ENCODE data around the gene CYB5R3. TPM values are rescaled to one million over a fixed set of nuclear protein-coding genes. Genes with fewer than 3 reads are reported as not detected.

The CYB5R3 gene
- total RNA-seq, 1 donor from 2014 or later = 125 TPM

DNA sequence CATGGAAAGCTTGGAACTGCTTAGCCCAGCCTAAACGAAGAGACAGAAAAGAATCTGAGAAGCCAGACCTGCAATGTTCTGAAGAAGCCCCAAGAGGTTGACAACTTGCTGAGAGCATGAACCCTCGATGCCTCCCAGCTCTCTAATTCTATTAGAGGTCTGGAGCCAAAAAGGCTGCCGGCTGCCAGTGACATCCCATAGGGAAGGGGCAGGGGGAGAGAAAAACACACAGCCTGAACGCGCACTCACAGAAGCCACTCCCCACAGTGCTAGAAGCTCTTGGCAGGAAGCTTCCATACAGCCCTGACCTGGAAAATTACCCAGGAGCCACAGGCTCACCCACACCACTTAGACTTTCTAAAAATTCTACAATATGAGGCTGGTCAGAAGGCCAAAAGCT is 52.9 kb downstream of the CYB5R3 start:
- Mint-ChIP-seq H3K4me3 (ENCODE audit: unreplicated experiment) (no peak overlapping the region), H3K27me3 (ENCODE audit: unreplicated experiment) (no peaks in the 10 kb centered on the region), H3K27ac (ENCODE audit: unreplicated experiment) (no peak overlapping the region), H3K36me3 (ENCODE audit: low read depth, unreplicated experiment) (peaks cover 38% of the 10 kb centered on the region), H3K4me1 (ENCODE audit: unreplicated experiment) (no peaks in the 10 kb centered on the region), H3K9me3 (ENCODE audit: unreplicated experiment) (no peaks in the 10 kb centered on the region)
- DNase-seq (ENCODE audit: low spot score) = no peak
- TF ChIP-seq CTCF (IDR thresholded peaks at IDR 0.05; ENCODE audit: unreplicated experiment) = no peak

DNA sequence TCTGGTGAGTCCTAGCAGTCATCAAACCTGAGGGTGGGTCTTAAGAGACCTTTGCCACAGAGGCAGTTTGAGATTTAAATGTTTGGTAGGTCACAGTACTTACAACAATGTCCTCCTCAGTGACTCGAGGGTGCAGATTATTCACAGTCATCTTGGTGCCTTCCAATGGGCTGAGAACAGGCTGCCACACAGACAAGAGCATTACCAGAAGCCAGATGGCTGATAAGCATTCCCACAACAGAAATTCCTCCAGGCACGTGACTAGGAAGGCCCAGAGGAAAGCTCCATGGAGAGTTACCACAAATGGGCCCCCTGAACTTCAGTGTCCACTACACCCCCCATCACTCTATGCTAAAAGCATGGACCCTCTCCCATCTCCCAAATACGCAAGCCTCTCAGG is 53.8 kb downstream of the CYB5R3 start:
- peaks cover 38% of the 10 kb centered on the region for H3K36me3 Mint-ChIP-seq (ENCODE audit: low read depth, unreplicated experiment)
- no peak overlapping the region for H3K27ac Mint-ChIP-seq (ENCODE audit: unreplicated experiment)
- no peaks in the 10 kb centered on the region for H3K9me3 Mint-ChIP-seq (ENCODE audit: unreplicated experiment)
- peak overlapping the region; percentile 47 for H3K4me3 Mint-ChIP-seq (ENCODE audit: unreplicated experiment)
- TF ChIP-seq CTCF (IDR thresholded peaks at IDR 0.05; ENCODE audit: unreplicated experiment) = no peak
- H3K4me1 Mint-ChIP-seq (ENCODE audit: unreplicated experiment) = no peaks in the 10 kb centered on the region
- DNase-seq (ENCODE audit: low spot score) = no peak
- H3K27me3 Mint-ChIP-seq (ENCODE audit: unreplicated experiment) = no peaks in the 10 kb centered on the region

GRCh38 chr22:42591987-42592386 is 57.2 kb downstream of the CYB5R3 start:
- no peak for DNase-seq (ENCODE audit: low spot score)
- no peaks in the 10 kb centered on the region for H3K9me3 Mint-ChIP-seq (ENCODE audit: unreplicated experiment)
- no peak for TF ChIP-seq CTCF (IDR thresholded peaks at IDR 0.05; ENCODE audit: unreplicated experiment)
- H3K27me3 Mint-ChIP-seq (ENCODE audit: unreplicated experiment) = no peaks in the 10 kb centered on the region
- H3K27ac Mint-ChIP-seq (ENCODE audit: unreplicated experiment) = no peak overlapping the region
- H3K4me3 Mint-ChIP-seq (ENCODE audit: unreplicated experiment) = no peak overlapping the region
- H3K4me1 Mint-ChIP-seq (ENCODE audit: unreplicated experiment) = no peaks in the 10 kb centered on the region
- H3K36me3 Mint-ChIP-seq (ENCODE audit: low read depth, unreplicated experiment) = peaks cover 24% of the 10 kb centered on the region

- no peak overlapping the region for H3K4me3 Mint-ChIP-seq (ENCODE audit: unreplicated experiment)
- H3K27me3 Mint-ChIP-seq (ENCODE audit: unreplicated experiment) = peaks cover 4% of the 10 kb centered on the region
- DNase-seq (ENCODE audit: low spot score) = no peak
- peaks cover 25% of the 10 kb centered on the region for H3K36me3 Mint-ChIP-seq (ENCODE audit: low read depth, unreplicated experiment)
- no peak for TF ChIP-seq CTCF (IDR thresholded peaks at IDR 0.05; ENCODE audit: unreplicated experiment)
- no peak overlapping the region for H3K27ac Mint-ChIP-seq (ENCODE audit: unreplicated experiment)
- no peaks in the 10 kb centered on the region for H3K9me3 Mint-ChIP-seq (ENCODE audit: unreplicated experiment)
- H3K4me1 Mint-ChIP-seq (ENCODE audit: unreplicated experiment) = peaks cover 7% of the 10 kb centered on the region
Measured at GRCh38 chr22:42587588-42588175, 61.5 kb downstream of the CYB5R3 start.

DNA sequence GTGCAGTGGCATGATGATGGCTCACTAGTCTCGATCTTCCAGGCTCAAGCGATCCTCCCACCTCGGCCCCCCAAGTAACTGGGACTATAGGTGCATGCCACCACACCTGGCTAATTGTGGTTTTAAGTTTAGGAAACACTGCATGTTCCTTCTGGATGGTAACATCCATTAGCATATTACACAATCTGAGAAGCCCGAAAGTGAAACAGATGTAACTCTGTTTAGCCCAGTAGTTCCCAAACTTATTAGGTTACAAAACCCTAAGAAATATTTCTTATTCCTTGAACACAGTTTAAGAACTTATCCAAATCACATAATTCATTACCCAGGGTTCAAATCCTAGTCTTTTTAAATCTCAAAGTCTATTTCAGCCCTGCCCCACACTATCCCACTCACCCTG is 62.8 kb downstream of the CYB5R3 start:
- Mint-ChIP-seq H3K9me3 (ENCODE audit: unreplicated experiment) (no peaks in the 10 kb centered on the region), H3K27ac (ENCODE audit: unreplicated experiment) (no peak overlapping the region), H3K4me3 (ENCODE audit: unreplicated experiment) (no peak overlapping the region), H3K36me3 (ENCODE audit: low read depth, unreplicated experiment) (peaks cover 26% of the 10 kb centered on the region), H3K27me3 (ENCODE audit: unreplicated experiment) (peaks cover 5% of the 10 kb centered on the region), H3K4me1 (ENCODE audit: unreplicated experiment) (peaks cover 13% of the 10 kb centered on the region)
- TF ChIP-seq CTCF (IDR thresholded peaks at IDR 0.05; ENCODE audit: unreplicated experiment) = no peak
- no peak for DNase-seq (ENCODE audit: low spot score)

Measured in endothelial cell (in vitro differentiated cells).